ENCODE results near the gene RASAL1. TPM values are rescaled to one million over a fixed set of nuclear protein-coding genes. Genes with fewer than 3 reads are reported as not detected.

Gene RASAL1
- total RNA-seq, 1 donor from 2014 or later = 1.4 TPM

DNA sequence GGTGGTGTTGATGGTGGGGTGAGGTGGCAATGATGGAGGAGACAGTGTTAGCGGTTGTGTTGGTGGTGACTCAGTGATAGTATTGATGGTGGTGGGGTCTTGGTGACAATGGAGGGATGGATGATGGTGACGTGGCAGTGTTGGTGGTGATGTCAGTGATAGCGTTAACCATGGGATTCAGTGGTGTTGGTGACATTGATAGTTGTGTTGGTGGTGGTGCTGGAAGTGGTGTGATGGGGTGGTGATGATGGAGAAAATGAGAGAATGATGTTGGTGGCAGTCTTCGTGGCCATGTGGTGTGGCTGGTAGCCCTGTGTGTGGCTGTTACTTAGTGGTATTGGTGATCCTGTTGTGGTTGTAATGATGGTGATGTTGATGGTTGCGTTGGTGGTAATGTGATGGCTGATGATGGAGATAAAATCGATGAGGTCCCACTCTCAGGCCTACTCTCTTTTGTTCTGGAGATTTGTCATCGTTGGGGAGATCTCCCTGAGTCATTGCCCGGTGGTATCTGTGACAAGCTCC is 76.4 kb downstream of the RASAL1 start:
- H3K27me3 Mint-ChIP-seq (ENCODE audit: insufficient read depth, low read depth) = peaks cover 24% of the 10 kb centered on the region
- Histone ChIP-seq H3K4me1 (peaks cover 13% of the 10 kb centered on the region), H3K79me2 (ENCODE audit: low read depth) (no peaks in the 10 kb centered on the region), H3K9ac (no peak overlapping the region), H3K27ac (no peak overlapping the region), H3K27me3 (peaks cover 81% of the 10 kb centered on the region), H3K36me3 (no peaks in the 10 kb centered on the region), H3K4me2 (no peak overlapping the region), H3K4me3 (no peak overlapping the region), H2AFZ (replicated peaks) (no peak overlapping the region), H3K9me3 (ENCODE audit: low read depth) (no peaks in the 10 kb centered on the region), H3F3A (ENCODE audit: low read depth) (peaks cover 16% of the 10 kb centered on the region), H4K20me1 (ENCODE audit: low read depth) (peaks cover 31% of the 10 kb centered on the region)
- peaks cover 12% of the 10 kb centered on the region for H3K4me1 Mint-ChIP-seq
- DNase-seq (ENCODE audit: low spot score) = no peak
- no peaks in the 10 kb centered on the region for H3K9me3 Mint-ChIP-seq
- TF ChIP-seq, protein P1, sequence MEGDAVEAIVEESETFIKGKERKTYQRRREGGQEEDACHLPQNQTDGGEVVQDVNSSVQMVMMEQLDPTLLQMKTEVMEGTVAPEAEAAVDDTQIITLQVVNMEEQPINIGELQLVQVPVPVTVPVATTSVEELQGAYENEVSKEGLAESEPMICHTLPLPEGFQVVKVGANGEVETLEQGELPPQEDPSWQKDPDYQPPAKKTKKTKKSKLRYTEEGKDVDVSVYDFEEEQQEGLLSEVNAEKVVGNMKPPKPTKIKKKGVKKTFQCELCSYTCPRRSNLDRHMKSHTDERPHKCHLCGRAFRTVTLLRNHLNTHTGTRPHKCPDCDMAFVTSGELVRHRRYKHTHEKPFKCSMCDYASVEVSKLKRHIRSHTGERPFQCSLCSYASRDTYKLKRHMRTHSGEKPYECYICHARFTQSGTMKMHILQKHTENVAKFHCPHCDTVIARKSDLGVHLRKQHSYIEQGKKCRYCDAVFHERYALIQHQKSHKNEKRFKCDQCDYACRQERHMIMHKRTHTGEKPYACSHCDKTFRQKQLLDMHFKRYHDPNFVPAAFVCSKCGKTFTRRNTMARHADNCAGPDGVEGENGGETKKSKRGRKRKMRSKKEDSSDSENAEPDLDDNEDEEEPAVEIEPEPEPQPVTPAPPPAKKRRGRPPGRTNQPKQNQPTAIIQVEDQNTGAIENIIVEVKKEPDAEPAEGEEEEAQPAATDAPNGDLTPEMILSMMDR (IDR thresholded peaks at IDR 0.05) = no peak
- no peak for TF ChIP-seq EZH2 (IDR thresholded peaks at IDR 0.05)
- no peak for TF ChIP-seq EZH2phosphoT487 (IDR thresholded peaks at IDR 0.05)
- H3K4me3 Mint-ChIP-seq = no peak overlapping the region
- H3K27ac Mint-ChIP-seq = no peak overlapping the region
- no peaks in the 10 kb centered on the region for H3K36me3 Mint-ChIP-seq

DNA sequence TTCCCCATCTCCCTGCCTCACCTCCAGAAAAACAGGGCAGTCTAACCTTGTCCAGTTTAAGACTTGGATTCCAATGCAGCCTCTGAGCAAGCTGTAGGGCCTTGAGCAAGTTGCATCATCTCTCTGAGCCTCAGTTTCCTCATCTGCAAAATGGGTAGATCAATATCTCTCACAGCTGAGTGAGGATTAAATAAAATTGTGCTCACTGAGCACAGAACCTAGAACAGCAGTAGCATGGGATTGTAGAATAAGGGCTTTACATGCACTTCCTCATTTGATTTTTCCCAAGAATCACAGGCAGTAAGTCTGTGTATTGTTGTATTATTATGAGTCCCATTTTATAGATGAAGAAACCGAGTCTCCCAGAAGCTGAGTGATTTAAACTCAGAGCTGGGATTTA is 77.0 kb downstream of the RASAL1 start:
- peak overlapping the region; percentile 64 for H3K4me3 Mint-ChIP-seq
- H3K4me3 ChIP-seq = no peak overlapping the region

DNA sequence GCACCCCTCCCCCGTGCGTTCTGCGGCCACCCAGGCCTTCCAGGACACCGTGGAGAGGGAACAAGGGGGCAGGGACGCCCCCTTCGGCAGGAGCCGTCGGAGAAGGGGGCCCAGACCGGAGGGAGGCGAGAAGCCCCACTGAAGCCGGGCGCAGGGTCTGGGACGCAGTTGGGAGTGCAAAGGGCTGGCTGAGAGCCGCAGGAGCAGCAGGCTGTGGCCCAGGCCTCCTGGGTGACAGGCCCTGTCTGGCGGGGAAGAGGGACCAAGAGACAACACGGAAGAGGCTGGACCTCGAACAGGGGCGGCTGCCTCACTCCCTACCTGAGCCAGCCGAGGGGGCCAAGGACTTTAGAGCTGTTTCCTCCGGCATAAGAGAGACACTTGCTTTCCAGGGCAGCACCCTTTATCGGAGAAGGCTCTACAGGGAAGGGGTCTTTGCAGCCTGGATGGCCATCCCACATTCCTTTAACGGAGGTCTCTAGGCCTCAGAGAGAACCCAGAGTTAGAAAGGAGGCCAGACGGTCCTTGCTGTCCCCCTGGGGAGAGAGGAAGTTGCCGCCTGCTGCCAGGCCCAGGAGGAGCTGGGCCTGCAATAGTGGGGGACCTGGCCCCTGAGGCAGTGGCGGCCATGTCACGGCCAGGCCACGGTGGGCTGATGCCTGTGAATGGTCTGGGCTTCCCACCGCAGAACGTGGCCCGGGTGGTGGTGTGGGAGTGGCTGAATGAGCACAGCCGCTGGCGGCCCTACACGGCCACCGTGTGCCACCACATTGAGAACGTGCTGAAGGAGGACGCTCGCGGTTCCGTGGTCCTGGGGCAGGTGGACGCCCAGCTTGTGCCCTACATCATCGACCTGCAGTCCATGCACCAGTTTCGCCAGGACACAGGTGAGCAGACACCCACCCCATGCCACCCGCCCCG is 77.7 kb downstream of the RASAL1 start:
- Histone ChIP-seq H3K4me2 (peak overlapping the region; percentile 93), H3K36me3 (no peaks in the 10 kb centered on the region), H3K9ac (no peak overlapping the region), H3K27ac (no peak overlapping the region), H3K79me2 (ENCODE audit: low read depth) (no peaks in the 10 kb centered on the region), H3K9me3 (ENCODE audit: low read depth) (no peaks in the 10 kb centered on the region), H3F3A (ENCODE audit: low read depth) (peaks cover 16% of the 10 kb centered on the region), H3K4me3 (peak overlapping the region; percentile 87), H3K4me1 (peaks cover 13% of the 10 kb centered on the region), H4K20me1 (ENCODE audit: low read depth) (peaks cover 18% of the 10 kb centered on the region), H2AFZ (replicated peaks) (no peak overlapping the region), H3K27me3 (peaks cover 82% of the 10 kb centered on the region)
- Mint-ChIP-seq H3K9me3 (no peaks in the 10 kb centered on the region), H3K4me1 (peaks cover 10% of the 10 kb centered on the region), H3K27me3 (ENCODE audit: insufficient read depth, low read depth) (peaks cover 30% of the 10 kb centered on the region), H3K4me3 (peak overlapping the region; percentile 78), H3K27ac (no peak overlapping the region), H3K36me3 (no peaks in the 10 kb centered on the region)
- no peak for TF ChIP-seq EZH2phosphoT487 (IDR thresholded peaks at IDR 0.05)
- TF ChIP-seq, protein P1 (IDR thresholded peaks at IDR 0.05) = no peak
- no peak for TF ChIP-seq EZH2 (IDR thresholded peaks at IDR 0.05)
- peak; percentile 23 for DNase-seq (ENCODE audit: low spot score)

More for the DNA sequence above, 77.0 kb downstream of the RASAL1 start:
- H3K4me1 ChIP-seq = peaks cover 13% of the 10 kb centered on the region
- no peak overlapping the region for H3K4me2 ChIP-seq
- H3K27ac ChIP-seq = no peak overlapping the region
- peaks cover 81% of the 10 kb centered on the region for H3K27me3 ChIP-seq
- Mint-ChIP-seq H3K36me3 (no peaks in the 10 kb centered on the region), H3K4me1 (peaks cover 12% of the 10 kb centered on the region), H3K27me3 (ENCODE audit: insufficient read depth, low read depth) (peaks cover 24% of the 10 kb centered on the region), H3K27ac (no peak overlapping the region), H3K9me3 (no peaks in the 10 kb centered on the region)
- peaks cover 16% of the 10 kb centered on the region for H3F3A ChIP-seq (ENCODE audit: low read depth)
- no peaks in the 10 kb centered on the region for H3K79me2 ChIP-seq (ENCODE audit: low read depth)
- H2AFZ ChIP-seq (replicated peaks) = no peak overlapping the region
- no peak overlapping the region for H3K9ac ChIP-seq
- TF ChIP-seq, protein P1 (IDR thresholded peaks at IDR 0.05) = no peak
- TF ChIP-seq EZH2 (IDR thresholded peaks at IDR 0.05) (no peak), EZH2phosphoT487 (IDR thresholded peaks at IDR 0.05) (no peak)
- H3K36me3 ChIP-seq = no peaks in the 10 kb centered on the region
- no peak for DNase-seq (ENCODE audit: low spot score)
- no peaks in the 10 kb centered on the region for H3K9me3 ChIP-seq (ENCODE audit: low read depth)
- H4K20me1 ChIP-seq (ENCODE audit: low read depth) = peaks cover 26% of the 10 kb centered on the region
